OCI-LY3 (cell line): ENCODE results near the gene CHKB.

ENCODE experiments used
- CTCF ChIP-seq: fragments of 200-600, 300-600 bp; sonication (generic); IDR thresholded peaks from 2 replicates; pipeline ENCODE4 v1.5.1; 2014; ENCODE audit warnings: antibody characterized with exemption, low read length, low read depth
- EZH2phosphoT487 ChIP-seq: fragments of 200-600 bp; shearing (Covaris generic); IDR thresholded peaks from 2 replicates; pipeline ENCODE4 v1.6.1; 2018; ENCODE audit warnings: antibody characterized with exemption, mixed run types, low read depth

DNA sequence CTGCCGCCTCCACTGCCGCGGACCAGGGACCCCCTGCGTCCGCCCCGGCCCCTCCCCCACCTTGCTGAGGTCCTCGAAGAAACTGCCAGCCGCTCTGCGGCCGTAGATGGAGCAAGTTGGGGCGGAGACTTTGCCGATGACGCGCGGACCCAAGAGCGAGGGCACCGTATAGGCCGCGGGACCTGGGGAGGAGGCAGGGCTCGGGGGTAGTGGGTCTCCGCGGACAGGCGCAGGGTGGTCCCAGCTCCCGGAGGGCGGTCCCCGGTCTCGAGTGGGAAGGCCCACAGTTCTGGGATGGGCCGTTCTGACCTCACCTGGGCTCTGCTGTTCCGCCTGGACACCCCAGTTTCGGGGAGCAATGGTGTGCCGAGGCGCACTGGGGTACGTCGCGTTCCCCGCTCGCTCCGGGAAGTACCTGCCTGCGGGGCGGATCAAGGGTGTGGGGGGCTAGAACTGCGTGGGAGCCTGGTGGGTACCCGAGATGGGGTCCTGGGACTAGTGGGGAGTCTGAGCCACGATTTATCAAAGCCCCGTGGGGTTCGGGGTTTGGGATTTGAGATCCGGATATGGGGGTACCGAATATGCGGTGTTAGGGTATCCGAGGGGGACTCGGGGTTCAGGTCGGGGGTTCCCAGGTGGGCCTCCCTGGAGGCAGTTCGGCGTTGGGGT, 51.6 kb downstream of the CHKB start:
- TF ChIP-seq EZH2phosphoT487 (no peak), CTCF (no peak)
